ENCODE data around the gene ATP5IF1. TPM values are rescaled to one million over a fixed set of nuclear protein-coding genes. Genes with fewer than 3 reads are reported as not detected.

ATP5IF1 gene
- total and polyA plus RNA-seq, 2 of the 8 experiments (the other 6 are each of a cell fraction or from before 2014, with no cell fraction given): 198 to 242 TPM

- H4K91ac ChIP-seq (replicated peaks; ENCODE audit: insufficient read length, low read length): no peak overlapping the region
- H4K20me1 ChIP-seq (replicated peaks in 1 of 2; ENCODE audit: control insufficient read depth in 1 of 2, insufficient read depth in 2 of 2, low read length in 2 of 2): no peaks in the 10 kb centered on the region
- peaks cover 7% of the 10 kb centered on the region; the same call in 1 of the 2 replicates for H3K23me2 ChIP-seq (ENCODE audit: low read depth, low read length)
- peaks cover 0 to 4% (median 4%) of the 10 kb centered on the region in 4 experiments; a peak in 4 of 7 replicates for H3K4me1 ChIP-seq (replicated peaks in 1 of 4; ENCODE audit: control insufficient read depth in 3 of 4, insufficient read depth in 4 of 4, low read length in 3 of 4)
- 88% methylated on average over 4 of the region's 4 CpGs; no CpG with 5 or more reads in 1 of the 2 experiments for WGBS, 2 experiments (ENCODE audit: extremely low coverage in 1 of 2, insufficient coverage in 1 of 2, insufficient read length in 1 of 2, insufficient replicate concordance in 2 of 2, low coverage in 1 of 2, low lambda C conversion rate in 2 of 2, missing lambda C conversion rate in 1 of 2)
- no peak overlapping the region for H2BK15ac ChIP-seq (ENCODE audit: low read length)
- no peak overlapping the region for H4K8ac ChIP-seq (ENCODE audit: extremely low read depth, insufficient read depth, low read length)
- no peak overlapping the region for H3K4ac ChIP-seq (replicated peaks; ENCODE audit: insufficient read length, low read depth, low read length)
- peaks cover 12% of the 10 kb centered on the region for H3K79me1 ChIP-seq (ENCODE audit: low read depth, low read length)
- no peak overlapping the region for H2AFZ ChIP-seq (ENCODE audit: low read length)
- peaks cover 2 to 10% (median 8%) of the 10 kb centered on the region in 4 experiments; a peak in 5 of 8 replicates for H3K36me3 ChIP-seq (ENCODE audit: control insufficient read depth in 2 of 4, insufficient read depth in 4 of 4, low read length in 3 of 4)
- no peak for DNase-seq (ENCODE audit: low read depth in 1 of 2, low spot score in 2 of 2)
- H2BK12ac ChIP-seq (ENCODE audit: low read depth, low read length): no peak overlapping the region
- ChIA-PET POLR2A (ENCODE audit: partially characterized antibody) (no interaction called here), CTCF (ENCODE audit: partially characterized antibody) (no interaction called here)
- H4K5ac ChIP-seq (ENCODE audit: insufficient read length, low read depth, low read length): no peak overlapping the region
- H2AK5ac ChIP-seq (ENCODE audit: low read depth, low read length): no peak overlapping the region
- H3K4me2 ChIP-seq (ENCODE audit: insufficient read depth in 1 of 2, low read depth in 2 of 2, low read length in 2 of 2): no peak overlapping the region
- no peak overlapping the region for H3K9ac ChIP-seq (replicated peaks in 1 of 4; ENCODE audit: extremely low read depth in 1 of 4, low read depth in 3 of 4, low read length in 3 of 4)
- H3K79me2 ChIP-seq (ENCODE audit: control insufficient read depth in 1 of 2, insufficient read depth in 2 of 2, low read length in 2 of 2): peaks cover 5 to 22% of the 10 kb centered on the region in 2 experiments; a peak in 3 of 4 replicates
- no peaks in the 10 kb centered on the region for H3K27me3 ChIP-seq (replicated peaks in 1 of 4; ENCODE audit: control insufficient read depth in 3 of 4, extremely low read depth in 1 of 4, insufficient read depth in 3 of 4, low read length in 3 of 4)
- no peak overlapping the region for H2BK120ac ChIP-seq (replicated peaks; ENCODE audit: low read depth, low read length)
- H2BK5ac ChIP-seq (ENCODE audit: low read depth, low read length): no peak overlapping the region
- H3K27ac ChIP-seq (ENCODE audit: low read depth, low read length): no peak overlapping the region
- no peak overlapping the region for H3K23ac ChIP-seq (ENCODE audit: insufficient read length)
- H3K9me3 ChIP-seq (ENCODE audit: insufficient read depth in 2 of 2, low read depth in 1 of 2, low read length in 1 of 2): no peaks in the 10 kb centered on the region
- no peak overlapping the region for H3K18ac ChIP-seq (ENCODE audit: extremely low read depth, low read length)
- H3K56ac ChIP-seq (replicated peaks; ENCODE audit: insufficient read length, low read depth, low read length): no peak overlapping the region
- no peak overlapping the region for H3K14ac ChIP-seq (ENCODE audit: insufficient read length)
- H2BK20ac ChIP-seq (ENCODE audit: low read length): no peak overlapping the region
- FAIRE-seq: no peak
- no peak overlapping the region for H3K4me3 ChIP-seq (ENCODE audit: extremely low read depth in 1 of 4, insufficient read depth in 2 of 4, low read depth in 3 of 4, low read length in 4 of 4)
- no peak for TF ChIP-seq ATF3 (IDR thresholded peaks at IDR 0.05; ENCODE audit: insufficient read depth, low read depth, low read length)
- TF ChIP-seq MAX (IDR thresholded peaks at IDR 0.05): no peak
- no peak for TF ChIP-seq CBX8 (IDR thresholded peaks at IDR 0.05; ENCODE audit: borderline replicate concordance, low read depth, low read length)
- no peak for TF ChIP-seq ZNF274 (IDR thresholded peaks at IDR 0.05; ENCODE audit: borderline replicate concordance, extremely low read depth, low read length)
- TF ChIP-seq JUN (IDR thresholded peaks at IDR 0.05; ENCODE audit: low read depth, low read length): no peak
- no peak for TF ChIP-seq SAP30 (IDR thresholded peaks at IDR 0.05; ENCODE audit: insufficient read depth, insufficient replicate concordance, low read length)
- TF ChIP-seq SRF (IDR thresholded peaks at IDR 0.05; ENCODE audit: low read depth, low read length): no peak
- no peak for TF ChIP-seq CEBPB (IDR thresholded peaks at IDR 0.05; ENCODE audit: low read depth, low read length)
- no peak for TF ChIP-seq POLR2A (IDR thresholded peaks at IDR 0.05; ENCODE audit: control extremely low read depth in 1 of 2, low read depth in 2 of 2, low read length in 2 of 2)
- no peak for TF ChIP-seq SIN3A (conservative IDR thresholded peaks at IDR 0.05 in 1 of 2, IDR thresholded peaks at IDR 0.05 in 1 of 2; ENCODE audit: low read depth in 1 of 2, low read length in 2 of 2)
- TF ChIP-seq HDAC2 (IDR thresholded peaks at IDR 0.05; ENCODE audit: borderline replicate concordance in 1 of 2, low read depth in 2 of 2, low read length in 2 of 2): no peak
- no peak for TF ChIP-seq ASH2L (IDR thresholded peaks at IDR 0.05; ENCODE audit: low read length)
- TF ChIP-seq BACH1 (IDR thresholded peaks at IDR 0.05; ENCODE audit: low read length): no peak
- no peak for TF ChIP-seq BRCA1 (IDR thresholded peaks at IDR 0.05; ENCODE audit: low read depth, low read length)
Observed at GRCh38 chr1:28240024-28240423, 4.1 kb downstream of the ATP5IF1 start.

Data from H1 (cell line).